Trophoblast cell (in vitro differentiated cells and primary cell): ENCODE results near the gene PLEKHG5.

ENCODE experiments used
- DNase-seq, 2 donors: peaks; one replicate each; pipeline ENCODE4 v3.0.0-alpha.2; 2016
- H2AFZ ChIP-seq: 2 replicates; pipeline ENCODE4 v1.6.1; 2013; ENCODE audit warnings: low read length, moderate library complexity, mild to moderate bottlenecking; ENCODE audit not compliant: insufficient read depth, poor library complexity
- H2AK5ac ChIP-seq: 2 replicates; pipeline ENCODE4 v1.6.1; 2013; ENCODE audit warnings: mild to moderate bottlenecking, low read length
- H2BK120ac ChIP-seq: 2 replicates; pipeline ENCODE4 v1.6.1; 2013; ENCODE audit warnings: low read length, mild to moderate bottlenecking, moderate library complexity; ENCODE audit not compliant: insufficient read depth, poor library complexity
- H2BK12ac ChIP-seq: 2 replicates; pipeline ENCODE4 v1.6.1; 2013; ENCODE audit warnings: mild to moderate bottlenecking, low read length, moderate library complexity
- H2BK5ac ChIP-seq: 2 replicates; pipeline ENCODE4 v1.6.1; 2013; ENCODE audit warnings: low read length, low read depth, moderate library complexity, mild to moderate bottlenecking; ENCODE audit not compliant: poor library complexity
- H3K14ac ChIP-seq: 2 replicates; pipeline ENCODE4 v1.6.1; 2013; ENCODE audit warnings: mild to moderate bottlenecking, low read length
- H3K18ac ChIP-seq: 2 replicates; pipeline ENCODE4 v1.6.1; 2013; ENCODE audit warnings: mild to moderate bottlenecking, low read length
- H3K23ac ChIP-seq: 2 replicates; pipeline ENCODE4 v1.6.1; 2013; ENCODE audit warnings: low read length
- H3K27ac ChIP-seq: 2 replicates; pipeline ENCODE4 v1.5.1; 2013; ENCODE audit warnings: low read depth, mild to moderate bottlenecking, inconsistent platforms, low read length, moderate library complexity
- H3K27me3 ChIP-seq: 2 replicates; pipeline ENCODE4 v1.6.1; 2013; ENCODE audit warnings: inconsistent platforms, mild to moderate bottlenecking, low read length, moderate library complexity; ENCODE audit not compliant: insufficient read depth
- H3K36me3 ChIP-seq, 2 experiments: 1 replicate in 1 of 2; 2 replicates in 1 of 2; pipeline ENCODE4 v1.6.1; 2013; ENCODE audit warnings: low read length in 2 of 2, mild to moderate bottlenecking in 2 of 2, moderate library complexity in 1 of 2; ENCODE audit not compliant: insufficient read depth in 2 of 2, control insufficient read depth in 1 of 2
- H3K4ac ChIP-seq: 2 replicates; pipeline ENCODE4 v1.6.1; 2013; ENCODE audit warnings: low read depth, mild to moderate bottlenecking, low read length, moderate library complexity
- H3K4me1 ChIP-seq, 2 experiments: 1 replicate in 1 of 2; 2 replicates in 1 of 2; pipeline ENCODE4 v1.6.1; 2013; ENCODE audit warnings: low read length in 2 of 2, mild to moderate bottlenecking in 2 of 2, moderate library complexity in 1 of 2; ENCODE audit not compliant: insufficient read depth in 2 of 2, control insufficient read depth in 1 of 2
- H3K4me2 ChIP-seq: 2 replicates; pipeline ENCODE4 v1.6.1; 2013; ENCODE audit warnings: inconsistent platforms, mild to moderate bottlenecking, low read length, moderate library complexity
- H3K4me3 ChIP-seq: 2 replicates; pipeline ENCODE4 v1.5.1; 2013; ENCODE audit warnings: mild to moderate bottlenecking, low read depth, low read length, inconsistent platforms
- H3K79me1 ChIP-seq: one replicate; pipeline ENCODE4 v1.6.1; 2013; ENCODE audit warnings: low read length
- H3K79me2 ChIP-seq: 2 replicates; pipeline ENCODE4 v1.6.1; 2013; ENCODE audit warnings: low read length, mild to moderate bottlenecking; ENCODE audit not compliant: control insufficient read depth, insufficient read depth, poor library complexity
- H3K9ac ChIP-seq: 2 replicates; pipeline ENCODE4 v1.6.1; 2013; ENCODE audit warnings: mild to moderate bottlenecking, low read length
- H3K9me3 ChIP-seq: 2 replicates; pipeline ENCODE4 v1.6.1; 2013; ENCODE audit warnings: low read depth, mild to moderate bottlenecking, control low read depth, inconsistent platforms, low read length; ENCODE audit not compliant: insufficient read depth
- H4K12ac ChIP-seq: 2 replicates; pipeline ENCODE4 v1.6.1; 2013; ENCODE audit warnings: low read depth, mild to moderate bottlenecking, low read length, moderate library complexity
- H4K8ac ChIP-seq: 2 replicates; pipeline ENCODE4 v1.6.1; 2013; ENCODE audit warnings: low read depth, mild to moderate bottlenecking, low read length, moderate library complexity
- H4K91ac ChIP-seq: one replicate; pipeline ENCODE4 v1.6.1; 2013; ENCODE audit warnings: low read depth, mild to moderate bottlenecking, low read length, moderate library complexity
- WGBS: extraction: QIAGEN DNeasy Blood & Tissue Kit; methylation state at CpG from one replicate; pipeline ENCODE4 v1.1.7; 2013; ENCODE audit warnings: missing lambda C conversion rate; ENCODE audit not compliant: insufficient read length, insufficient coverage; ENCODE audit errors: extremely low coverage; 5-methylcytosine and 5-hydroxymethylcytosine counted together

The PLEKHG5 gene

DNA sequence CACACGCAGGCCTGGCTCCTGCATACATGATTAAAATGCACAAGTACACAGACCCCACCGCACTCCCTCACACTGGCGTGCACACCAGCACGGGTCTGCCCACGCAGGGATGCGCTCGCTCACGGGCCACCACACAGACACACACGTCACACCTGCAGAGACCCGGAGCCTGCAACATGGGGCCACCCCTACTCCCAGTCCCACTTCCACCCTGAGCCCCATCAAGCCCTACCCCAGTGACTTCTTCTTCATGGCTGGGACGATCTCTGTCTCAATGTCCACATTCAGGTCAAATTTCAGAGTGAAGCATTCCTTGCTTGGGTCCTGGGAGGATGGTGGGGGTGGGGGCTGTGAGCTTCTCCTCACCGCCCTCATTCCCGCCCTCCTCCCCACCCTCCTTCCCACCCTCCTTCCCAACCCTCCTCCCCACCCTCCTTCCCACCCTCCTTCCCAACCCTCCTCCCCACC lies 16.6 kb downstream of the PLEKHG5 start:
- Histone ChIP-seq H3K18ac (no peak overlapping the region), H2BK5ac (no peak overlapping the region), H3K4ac (no peak overlapping the region), H3K9ac (no peak overlapping the region), H4K12ac (no peak overlapping the region), H2BK12ac (no peak overlapping the region), H3K79me2 (no peaks in the 10 kb centered on the region), H3K27ac (no peak overlapping the region), H3K79me1 (no peaks in the 10 kb centered on the region), H3K9me3 (peaks cover 2% of the 10 kb centered on the region), H2AFZ (no peak overlapping the region), H3K27me3 (no peaks in the 10 kb centered on the region), H2AK5ac (no peak overlapping the region), H3K4me2 (no peak overlapping the region), H3K14ac (no peak overlapping the region), H3K4me1 (peaks cover 6 to 8% of the 10 kb centered on the region in 2 experiments), H4K91ac (no peak overlapping the region), H4K8ac (no peak overlapping the region), H3K4me3 (no peak overlapping the region), H3K23ac (no peak overlapping the region), H2BK120ac (no peak overlapping the region), H3K36me3 (peaks cover 62 to 68% of the 10 kb centered on the region in 2 experiments)
- 100% methylated on average over 1 of the region's 13 CpGs for WGBS
- no peak for DNase-seq

DNA sequence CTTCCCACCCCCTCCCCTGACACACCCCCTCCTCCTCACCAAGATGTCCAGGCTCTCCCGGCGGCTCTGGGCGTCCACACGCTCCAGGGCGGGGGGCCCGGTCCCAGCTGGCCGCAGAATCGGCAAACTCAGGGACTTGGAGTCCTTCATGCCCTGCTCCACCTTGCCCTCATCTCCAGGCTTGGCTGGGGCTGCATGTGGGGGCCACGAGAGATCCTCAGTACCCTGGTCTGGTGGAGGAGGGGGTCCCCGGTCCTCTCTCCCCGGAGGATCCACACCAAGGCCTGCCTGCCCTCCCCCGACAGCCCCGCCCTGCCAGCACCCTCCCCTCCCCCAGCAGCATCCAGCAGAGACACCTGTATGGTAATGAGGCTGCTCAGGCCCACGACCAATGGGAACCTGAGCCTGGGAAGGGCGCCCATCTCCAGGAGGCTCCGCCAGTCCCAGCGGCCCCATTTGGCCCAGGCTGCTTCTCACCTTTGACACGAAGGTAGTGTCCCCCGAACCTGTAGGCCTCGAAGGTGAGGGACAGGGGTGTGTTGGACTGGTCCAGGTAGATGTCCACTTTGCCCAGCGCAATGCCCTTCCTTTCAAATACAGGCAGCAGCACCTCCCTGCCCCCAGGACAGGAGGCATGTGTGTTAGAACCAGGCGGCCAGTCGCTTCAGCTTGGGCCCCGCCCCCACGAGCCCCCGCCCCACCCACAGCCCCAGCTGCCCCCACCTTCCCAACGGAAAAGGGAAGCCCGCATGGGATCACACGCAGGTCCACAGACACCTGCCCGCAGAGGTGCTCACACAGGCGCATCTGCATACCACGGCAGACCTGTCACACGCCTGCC lies 17.3 kb downstream of the PLEKHG5 start:
- no peak overlapping the region for H3K23ac ChIP-seq
- H3K4me3 ChIP-seq = no peak overlapping the region
- peak; percentile 91 to 98 for DNase-seq
- no peak overlapping the region for H2AFZ ChIP-seq
- peaks cover 6 to 8% of the 10 kb centered on the region in 2 experiments for H3K4me1 ChIP-seq
- no peak overlapping the region for H4K8ac ChIP-seq
- no peak overlapping the region for H3K4me2 ChIP-seq
- peaks cover 2% of the 10 kb centered on the region for H3K9me3 ChIP-seq
- no peak overlapping the region for H4K91ac ChIP-seq
- no peaks in the 10 kb centered on the region for H3K79me1 ChIP-seq
- WGBS = no CpG with 5 or more reads among the region's 33 CpGs
- H3K4ac ChIP-seq = no peak overlapping the region
- no peak overlapping the region for H2BK5ac ChIP-seq
- H3K18ac ChIP-seq = no peak overlapping the region
- H2BK120ac ChIP-seq = no peak overlapping the region
- H2AK5ac ChIP-seq = no peak overlapping the region
- no peak overlapping the region for H4K12ac ChIP-seq
- no peaks in the 10 kb centered on the region for H3K27me3 ChIP-seq
- H2BK12ac ChIP-seq = no peak overlapping the region
- H3K9ac ChIP-seq = no peak overlapping the region
- no peaks in the 10 kb centered on the region for H3K79me2 ChIP-seq
- no peak overlapping the region for H3K27ac ChIP-seq
- H3K14ac ChIP-seq = no peak overlapping the region
- H3K36me3 ChIP-seq = peaks cover 69 to 75% of the 10 kb centered on the region in 2 experiments

DNA sequence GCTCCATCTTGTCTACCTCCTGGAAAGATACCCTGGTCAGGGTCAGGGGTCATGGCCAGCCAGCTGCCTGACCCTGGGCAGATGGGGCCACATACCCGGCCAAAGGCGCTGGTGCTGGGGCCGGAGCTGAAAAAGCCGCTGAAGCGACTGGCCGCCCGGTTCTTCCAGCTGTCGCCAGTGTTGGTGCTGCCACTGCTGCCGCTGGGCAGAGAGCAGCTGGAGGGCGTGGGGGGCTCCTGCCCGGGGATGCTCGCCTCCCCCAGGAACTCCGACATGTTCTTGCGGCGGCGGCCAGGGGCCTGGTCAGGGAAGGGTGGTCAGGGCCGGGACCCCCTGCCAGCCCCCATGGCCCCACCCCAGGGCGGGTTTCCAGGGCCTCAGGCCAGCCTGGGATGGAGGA lies 18.3 kb downstream of the PLEKHG5 start:
- Histone ChIP-seq H3K4ac (no peak overlapping the region), H3K4me1 (peaks cover 6 to 8% of the 10 kb centered on the region in 2 experiments), H2AFZ (no peak overlapping the region), H2BK5ac (no peak overlapping the region), H3K9me3 (peaks cover 4% of the 10 kb centered on the region), H4K12ac (no peak overlapping the region), H3K14ac (no peak overlapping the region), H3K27ac (no peak overlapping the region), H3K36me3 (peaks cover 79 to 85% of the 10 kb centered on the region in 2 experiments), H4K91ac (no peak overlapping the region), H3K4me2 (no peak overlapping the region), H2AK5ac (no peak overlapping the region), H3K18ac (no peak overlapping the region), H3K79me2 (no peaks in the 10 kb centered on the region), H3K4me3 (no peak overlapping the region), H3K23ac (no peak overlapping the region), H4K8ac (no peak overlapping the region), H2BK12ac (no peak overlapping the region), H3K27me3 (no peaks in the 10 kb centered on the region), H3K9ac (no peak overlapping the region), H3K79me1 (no peaks in the 10 kb centered on the region), H2BK120ac (no peak overlapping the region)
- no CpG with 5 or more reads among the region's 18 CpGs for WGBS
- DNase-seq = no peak

DNA sequence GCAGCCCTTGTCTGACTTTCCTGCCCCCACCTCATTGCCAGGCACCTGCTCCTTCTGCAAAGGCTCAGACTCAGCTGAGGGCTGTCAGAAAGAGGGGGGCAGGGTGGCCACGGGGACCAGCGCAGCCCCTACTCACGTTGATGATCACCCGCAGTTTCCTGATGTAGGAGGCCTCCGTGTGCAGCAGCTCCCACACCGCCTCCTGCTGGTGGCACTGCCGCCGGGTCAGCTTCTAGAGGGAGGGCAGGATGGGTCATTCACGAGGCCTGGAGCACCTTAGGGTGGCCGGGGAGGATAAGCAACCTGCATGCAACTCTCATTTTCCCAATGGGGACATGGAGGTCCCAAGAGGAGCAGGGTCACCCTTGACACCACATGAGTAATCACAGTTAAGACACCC lies 19.1 kb downstream of the PLEKHG5 start:
- Histone ChIP-seq H4K12ac (no peak overlapping the region), H3K9ac (no peak overlapping the region), H3K79me2 (no peaks in the 10 kb centered on the region), H3K4me1 (peaks cover 4 to 6% of the 10 kb centered on the region in 2 experiments), H3K4me3 (no peak overlapping the region), H2AFZ (no peak overlapping the region), H3K4ac (no peak overlapping the region), H3K27ac (no peak overlapping the region), H2BK120ac (no peak overlapping the region), H2AK5ac (no peak overlapping the region), H3K79me1 (no peaks in the 10 kb centered on the region), H3K14ac (no peak overlapping the region), H3K27me3 (no peaks in the 10 kb centered on the region), H3K4me2 (no peak overlapping the region), H3K18ac (no peak overlapping the region), H4K91ac (no peak overlapping the region), H3K36me3 (peaks cover 84 to 91% of the 10 kb centered on the region in 2 experiments), H2BK5ac (no peak overlapping the region), H3K23ac (no peak overlapping the region), H3K9me3 (peaks cover 4% of the 10 kb centered on the region), H4K8ac (no peak overlapping the region), H2BK12ac (no peak overlapping the region)
- DNase-seq = no peak
- no CpG with 5 or more reads among the region's 10 CpGs for whole genome bisulfite sequencing
